HepG2 (cell line): ENCODE measurements around the gene TMC8. TPM values are rescaled to one million over a fixed set of nuclear protein-coding genes. Genes with fewer than 3 reads are reported as not detected.

Source experiments
- ARNTL ChIP-seq: sonication (generic); formaldehyde crosslinking; IDR thresholded peaks from 2 replicates; pipeline ENCODE4 v1.4.0; 2020; ENCODE audit warnings: mild to moderate bottlenecking, missing genetic modification reagents
- CENPX ChIP-seq: sonication (generic); formaldehyde crosslinking; IDR thresholded peaks from 2 replicates; pipeline ENCODE4 v1.9.0; 2021; ENCODE audit warnings: mild to moderate bottlenecking, missing genetic modification reagents, moderate library complexity
- E2F2 ChIP-seq: sonication (generic); formaldehyde crosslinking; IDR thresholded peaks from 2 replicates; pipeline ENCODE4 v1.4.0; 2020; ENCODE audit warnings: missing genetic modification reagents, borderline replicate concordance
- ELF4 ChIP-seq: sonication (generic); formaldehyde crosslinking; IDR thresholded peaks from 2 replicates; pipeline ENCODE4 v1.5.0; 2020; ENCODE audit warnings: missing genetic modification reagents, mild to moderate bottlenecking, moderate library complexity, borderline replicate concordance
- HDAC6 ChIP-seq: fragments of 200-600 bp; sonication (generic); IDR thresholded peaks from 2 replicates; pipeline ENCODE4 v1.7.0; 2017; ENCODE audit warnings: mild to moderate bottlenecking, antibody characterized with exemption, low read length, low read depth
- MAZ ChIP-seq, 2 experiments: sonication (generic) in 1 of 2; formaldehyde crosslinking in 1 of 2; IDR thresholded peaks; 2 replicates each; pipeline versions ENCODE4 v1.5.0 to v1.6.1; 2012 to 2020; ENCODE audit warnings: low read depth in 2 of 2, mild to moderate bottlenecking in 2 of 2, borderline replicate concordance in 1 of 2, improper control_type of control experiment in 1 of 2, low read length in 1 of 2, missing genetic modification reagents in 1 of 2, moderate library complexity in 1 of 2
- MTA1 ChIP-seq: sonication (generic); formaldehyde crosslinking; IDR thresholded peaks from 2 replicates; pipeline ENCODE4 v1.4.0; 2020; ENCODE audit warnings: missing genetic modification reagents, mild to moderate bottlenecking, borderline replicate concordance
- NCOR1 ChIP-seq: fragments of 200-600 bp; sonication (generic); IDR thresholded peaks from 2 replicates; pipeline ENCODE4 v1.7.0; 2017; ENCODE audit warnings: antibody characterized with exemption, low read length, borderline replicate concordance
- NFIC ChIP-seq: IDR thresholded peaks from 2 replicates; pipeline ENCODE4 v1.6.1; 2012; ENCODE audit warnings: mild to moderate bottlenecking, low read length, inconsistent platforms
- SMARCC2 ChIP-seq: fragments of 450-650 bp; IDR thresholded peaks from 2 replicates; pipeline ENCODE4 v1.6.1; 2017; ENCODE audit warnings: antibody characterized with exemption, mild to moderate bottlenecking
- SRSF4 ChIP-seq: fragments of 200-400 bp; formaldehyde crosslinking; IDR thresholded peaks from one replicate; pipeline ENCODE4 v1.6.1; 2018; ENCODE audit warnings: mild to moderate bottlenecking, low read depth, low read length, moderate library complexity; ENCODE audit not compliant: poor library complexity, severe bottlenecking
- SRSF9 ChIP-seq: fragments of 200-400 bp; formaldehyde crosslinking; IDR thresholded peaks from 2 replicates; pipeline ENCODE4 v1.6.1; 2018; ENCODE audit warnings: borderline replicate concordance, mild to moderate bottlenecking, low read depth, low read length; ENCODE audit not compliant: insufficient read depth, poor library complexity, severe bottlenecking
- SRY ChIP-seq: sonication (generic); formaldehyde crosslinking; IDR thresholded peaks from 2 replicates; pipeline ENCODE4 v1.8.0; 2022; ENCODE audit warnings: mild to moderate bottlenecking, missing genetic modification reagents
- TEAD3 ChIP-seq: optimal IDR thresholded peaks from 2 replicates; pipeline ENCODE3; 2016; ENCODE audit warnings: borderline replicate concordance
- ZFP36 ChIP-seq: fragments of 150-350 bp; IDR thresholded peaks from 2 replicates; pipeline ENCODE4 v1.6.1; 2018; ENCODE audit warnings: borderline replicate concordance, low read length, low read depth; ENCODE audit not compliant: partially characterized antibody
- ZMYM2 ChIP-seq: sonication (generic); formaldehyde crosslinking; IDR thresholded peaks from 2 replicates; pipeline ENCODE4 v1.8.0; 2022; ENCODE audit warnings: mild to moderate bottlenecking, missing genetic modification reagents
- ZNF230 ChIP-seq: sonication (generic); formaldehyde crosslinking; IDR thresholded peaks from 2 replicates; pipeline ENCODE4 v1.4.0; 2020; ENCODE audit warnings: mild to moderate bottlenecking, missing genetic modification reagents
- ZNF260 ChIP-seq: sonication (generic); formaldehyde crosslinking; IDR thresholded peaks from 2 replicates; pipeline ENCODE4 v1.4.0; 2020; ENCODE audit warnings: missing genetic modification reagents, low read depth, mild to moderate bottlenecking, borderline replicate concordance
- ZNF333 ChIP-seq: sonication (generic); formaldehyde crosslinking; IDR thresholded peaks from 2 replicates; pipeline ENCODE4 v1.4.0; 2020; ENCODE audit warnings: mild to moderate bottlenecking, missing genetic modification reagents, borderline replicate concordance
- ZNF547 ChIP-seq: sonication (generic); formaldehyde crosslinking; IDR thresholded peaks from 2 replicates; pipeline ENCODE4 v1.5.1; 2020; ENCODE audit warnings: mild to moderate bottlenecking, missing genetic modification reagents
- ZNF768 ChIP-seq: sonication (generic); formaldehyde crosslinking; IDR thresholded peaks from 2 replicates; pipeline ENCODE4 v1.4.0; 2020; ENCODE audit warnings: missing genetic modification reagents
- ZNF790 ChIP-seq: sonication (generic); formaldehyde crosslinking; IDR thresholded peaks from 2 replicates; pipeline ENCODE4 v1.8.0; 2022; ENCODE audit warnings: missing genetic modification reagents, mild to moderate bottlenecking, borderline replicate concordance
- ZNF83 ChIP-seq: sonication (generic); formaldehyde crosslinking; IDR thresholded peaks from 2 replicates; pipeline ENCODE4 v1.4.0; 2020; ENCODE audit warnings: missing genetic modification reagents, mild to moderate bottlenecking, borderline replicate concordance
- polyA plus RNA-seq, 8 experiments: library from polyadenylated mRNA; depleted of rRNA in 3 of 8; stranded (reverse) in 7 of 8; unstranded in 1 of 8; fragments of >200 nt; fragmentation: Illumina TruSeq in 4 of 8; extraction: Trizol in 4 of 8; gene quantifications; 2 replicates each; pipeline versions ENCODE4 v1.2.1 to v1.2.3, GENCODE V29; 2011 to 2016; ENCODE audit warnings: low read depth in 4 of 8, missing spikeins in 1 of 8, mixed read lengths in 1 of 8; ENCODE audit not compliant: insufficient read depth in 1 of 8
- total RNA-seq, 5 experiments: library from RNA; depleted of rRNA; stranded (reverse); fragments of >200 nt; fragmentation: Illumina TruSeq; extraction: Trizol; gene quantifications; 2 replicates each; pipeline ENCODE4 v1.2.3, GENCODE V29; 2016; ENCODE audit warnings: low read depth in 1 of 5
- TF ChIP-seq, protein P1 (sequence below): sonication (generic); formaldehyde crosslinking; IDR thresholded peaks from 2 replicates; pipeline ENCODE4 v1.4.0; 2020; ENCODE audit warnings: low read depth, mild to moderate bottlenecking, missing genetic modification reagents
- TF ChIP-seq, protein P2 (sequence below): sonication (generic); formaldehyde crosslinking; IDR thresholded peaks from 2 replicates; pipeline ENCODE4 v1.4.0; 2020; ENCODE audit warnings: missing genetic modification reagents

Gene TMC8
- total and polyA plus RNA-seq, 2 of the 13 experiments (the other 11 are each of a cell fraction or from before 2014, with no cell fraction given) = 0.53 to 7.8 TPM

GRCh38 chr17:78148286-78149016, 17.9 kb downstream of the TMC8 start (continued):
- TF ChIP-seq ZNF547 (CRISPR knock-in tag) = no peak
- 0 out of 2 replicates have a peak, but pooled peaks have one; percentile 62 for TF ChIP-seq MTA1 (CRISPR knock-in tag)
- no peak for TF ChIP-seq ZNF790 (CRISPR knock-in tag)
- peak; percentile 48; the same call in 1 of the 2 replicates for TF ChIP-seq ARNTL
- TF ChIP-seq ZNF260 (CRISPR knock-in tag) = no peak
- no peak for TF ChIP-seq NCOR1
- no peak for TF ChIP-seq ZNF333
- TF ChIP-seq, protein P1, sequence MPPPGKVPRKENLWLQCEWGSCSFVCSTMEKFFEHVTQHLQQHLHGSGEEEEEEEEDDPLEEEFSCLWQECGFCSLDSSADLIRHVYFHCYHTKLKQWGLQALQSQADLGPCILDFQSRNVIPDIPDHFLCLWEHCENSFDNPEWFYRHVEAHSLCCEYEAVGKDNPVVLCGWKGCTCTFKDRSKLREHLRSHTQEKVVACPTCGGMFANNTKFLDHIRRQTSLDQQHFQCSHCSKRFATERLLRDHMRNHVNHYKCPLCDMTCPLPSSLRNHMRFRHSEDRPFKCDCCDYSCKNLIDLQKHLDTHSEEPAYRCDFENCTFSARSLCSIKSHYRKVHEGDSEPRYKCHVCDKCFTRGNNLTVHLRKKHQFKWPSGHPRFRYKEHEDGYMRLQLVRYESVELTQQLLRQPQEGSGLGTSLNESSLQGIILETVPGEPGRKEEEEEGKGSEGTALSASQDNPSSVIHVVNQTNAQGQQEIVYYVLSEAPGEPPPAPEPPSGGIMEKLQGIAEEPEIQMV (CRISPR knock-in tag) = no peak
- TF ChIP-seq NFIC = no peak
- TF ChIP-seq ZNF768 (CRISPR knock-in tag) = no peak
- TF ChIP-seq, protein P2, sequence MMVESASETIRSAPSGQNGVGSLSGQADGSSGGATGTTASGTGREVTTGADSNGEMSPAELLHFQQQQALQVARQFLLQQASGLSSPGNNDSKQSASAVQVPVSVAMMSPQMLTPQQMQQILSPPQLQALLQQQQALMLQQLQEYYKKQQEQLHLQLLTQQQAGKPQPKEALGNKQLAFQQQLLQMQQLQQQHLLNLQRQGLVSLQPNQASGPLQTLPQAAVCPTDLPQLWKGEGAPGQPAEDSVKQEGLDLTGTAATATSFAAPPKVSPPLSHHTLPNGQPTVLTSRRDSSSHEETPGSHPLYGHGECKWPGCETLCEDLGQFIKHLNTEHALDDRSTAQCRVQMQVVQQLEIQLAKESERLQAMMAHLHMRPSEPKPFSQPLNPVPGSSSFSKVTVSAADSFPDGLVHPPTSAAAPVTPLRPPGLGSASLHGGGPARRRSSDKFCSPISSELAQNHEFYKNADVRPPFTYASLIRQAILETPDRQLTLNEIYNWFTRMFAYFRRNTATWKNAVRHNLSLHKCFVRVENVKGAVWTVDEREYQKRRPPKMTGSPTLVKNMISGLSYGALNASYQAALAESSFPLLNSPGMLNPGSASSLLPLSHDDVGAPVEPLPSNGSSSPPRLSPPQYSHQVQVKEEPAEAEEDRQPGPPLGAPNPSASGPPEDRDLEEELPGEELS = peak; percentile 16; the same call in 1 of the 2 replicates
- TF ChIP-seq SRSF9 = no peak
- 0 out of 2 replicates have a peak, but pooled peaks have one; percentile 21 for TF ChIP-seq ELF4 (CRISPR knock-in tag)
- no peak for TF ChIP-seq SRSF4
- no peak for TF ChIP-seq SMARCC2
- TF ChIP-seq ZNF83 = no peak
- no peak for TF ChIP-seq ZFP36
- no peak for TF ChIP-seq ZNF230 (CRISPR knock-in tag)
- no peak for TF ChIP-seq HDAC6
- TF ChIP-seq E2F2 (CRISPR knock-in tag) = no peak
- TF ChIP-seq CENPX = no peak
- no peak for TF ChIP-seq MAZ (IDR thresholded peaks at IDR 0.05; ENCODE audit: borderline replicate concordance, low read depth, low read length)
- 0 out of 2 replicates have a peak, but pooled peaks have one; percentile 17 for TF ChIP-seq MAZ (CRISPR knock-in tag; IDR thresholded peaks at IDR 0.05; ENCODE audit: low read depth)
- TF ChIP-seq ZMYM2 (CRISPR knock-in tag) = 0 out of 2 replicates have a peak, but pooled peaks have one; percentile 34
- TF ChIP-seq TEAD3 = peak; percentile 30
- 0 out of 2 replicates have a peak, but pooled peaks have one; percentile 38 for TF ChIP-seq SRY (CRISPR knock-in tag)
